ENCODE results near the gene NANOS3.
"Not testable (repeated sequence)": the region's sequence is repeated elsewhere in the genome, so short reads cannot be mapped to it uniquely, and the experiment has no call there.

NANOS3 gene

GRCh38 chr19:13920524-13920923 is 43.6 kb downstream of the NANOS3 start:
- Histone ChIP-seq H3K36me3 (ENCODE audit: insufficient read depth, low read depth, low read length) (peaks cover 66% of the 10 kb centered on the region), H3K9ac (ENCODE audit: low read depth, low read length) (no peak overlapping the region), H3K9me3 (ENCODE audit: insufficient read depth, low read depth, low read length) (peaks cover 5% of the 10 kb centered on the region)

GRCh38 chr19:13920940-13921747 is 44.2 kb downstream of the NANOS3 start:
- no peak overlapping the region for H3K4me3 ChIP-seq (ENCODE audit: low read length)
- no peaks in the 10 kb centered on the region for H3K4me1 ChIP-seq (ENCODE audit: insufficient read depth, low read length)
- H3K27me3 ChIP-seq (ENCODE audit: insufficient read depth, low read length): no peaks in the 10 kb centered on the region
- no peak overlapping the region for H3K9ac ChIP-seq (ENCODE audit: low read depth, low read length)
- peaks cover 5% of the 10 kb centered on the region for H3K9me3 ChIP-seq (ENCODE audit: insufficient read depth, low read depth, low read length)
- no peak overlapping the region for H3K27ac ChIP-seq (ENCODE audit: low read length)
- peaks cover 63% of the 10 kb centered on the region for H3K36me3 ChIP-seq (ENCODE audit: insufficient read depth, low read depth, low read length)

More at GRCh38 chr19:13920524-13920923, 43.6 kb downstream of the NANOS3 start:
- Histone ChIP-seq H3K4me1 (ENCODE audit: insufficient read depth, low read length) (no peaks in the 10 kb centered on the region), H3K4me3 (ENCODE audit: low read length) (no peak overlapping the region), H3K27me3 (ENCODE audit: insufficient read depth, low read length) (no peaks in the 10 kb centered on the region), H3K27ac (ENCODE audit: low read length) (no peak overlapping the region)

- not testable (repeated sequence) for H3K9ac ChIP-seq (ENCODE audit: low read depth, low read length); H3K9me3 ChIP-seq (ENCODE audit: insufficient read depth, low read depth, low read length); H3K27me3 ChIP-seq (ENCODE audit: insufficient read depth, low read length); H3K27ac ChIP-seq (ENCODE audit: low read length); H3K4me3 ChIP-seq (ENCODE audit: low read length); H3K4me1 ChIP-seq (ENCODE audit: insufficient read depth, low read length)
- peaks cover 63% of the 10 kb centered on the region for H3K36me3 ChIP-seq (ENCODE audit: insufficient read depth, low read depth, low read length)
Observed at GRCh38 chr19:13922118-13922517, 45.2 kb downstream of the NANOS3 start.

- H3K27me3 ChIP-seq (ENCODE audit: insufficient read depth, low read length): no peaks in the 10 kb centered on the region
- H3K36me3 ChIP-seq (ENCODE audit: insufficient read depth, low read depth, low read length): peaks cover 66% of the 10 kb centered on the region
- H3K4me3 ChIP-seq (ENCODE audit: low read length): no peak overlapping the region
- H3K4me1 ChIP-seq (ENCODE audit: insufficient read depth, low read length): no peaks in the 10 kb centered on the region
- H3K9me3 ChIP-seq (ENCODE audit: insufficient read depth, low read depth, low read length): peaks cover 5% of the 10 kb centered on the region
- no peak overlapping the region for H3K27ac ChIP-seq (ENCODE audit: low read length)
- no peak overlapping the region for H3K9ac ChIP-seq (ENCODE audit: low read depth, low read length)
Observed at GRCh38 chr19:13923194-13923987, 46.5 kb downstream of the NANOS3 start.

GRCh38 chr19:13926010-13926409 is 49.1 kb downstream of the NANOS3 start:
- Histone ChIP-seq H3K4me1 (ENCODE audit: insufficient read depth, low read length) (no peaks in the 10 kb centered on the region), H3K27me3 (ENCODE audit: insufficient read depth, low read length) (no peaks in the 10 kb centered on the region), H3K27ac (ENCODE audit: low read length) (no peak overlapping the region), H3K4me3 (ENCODE audit: low read length) (no peak overlapping the region), H3K36me3 (ENCODE audit: insufficient read depth, low read depth, low read length) (peaks cover 48% of the 10 kb centered on the region), H3K9ac (ENCODE audit: low read depth, low read length) (no peak overlapping the region), H3K9me3 (ENCODE audit: insufficient read depth, low read depth, low read length) (peaks cover under 1% of the 10 kb centered on the region; the same call in 1 of the 2 replicates)

GRCh38 chr19:13926715-13927114 is 49.8 kb downstream of the NANOS3 start:
- H3K9ac ChIP-seq (ENCODE audit: low read depth, low read length): no peak overlapping the region
- H3K9me3 ChIP-seq (ENCODE audit: insufficient read depth, low read depth, low read length): no peaks in the 10 kb centered on the region
- peaks cover 45% of the 10 kb centered on the region for H3K36me3 ChIP-seq (ENCODE audit: insufficient read depth, low read depth, low read length)
- H3K4me1 ChIP-seq (ENCODE audit: insufficient read depth, low read length): no peaks in the 10 kb centered on the region
- no peak overlapping the region for H3K27ac ChIP-seq (ENCODE audit: low read length)
- no peaks in the 10 kb centered on the region for H3K27me3 ChIP-seq (ENCODE audit: insufficient read depth, low read length)
- no peak overlapping the region for H3K4me3 ChIP-seq (ENCODE audit: low read length)

- Histone ChIP-seq H3K9me3 (ENCODE audit: insufficient read depth, low read depth, low read length) (no peaks in the 10 kb centered on the region), H3K9ac (ENCODE audit: low read depth, low read length) (no peak overlapping the region), H3K27me3 (ENCODE audit: insufficient read depth, low read length) (no peaks in the 10 kb centered on the region), H3K36me3 (ENCODE audit: insufficient read depth, low read depth, low read length) (peaks cover 32% of the 10 kb centered on the region), H3K27ac (ENCODE audit: low read length) (no peak overlapping the region), H3K4me1 (ENCODE audit: insufficient read depth, low read length) (no peaks in the 10 kb centered on the region), H3K4me3 (ENCODE audit: low read length) (no peak overlapping the region)
Observed at GRCh38 chr19:13929340-13929739, 52.4 kb downstream of the NANOS3 start.

- no peaks in the 10 kb centered on the region for H3K27me3 ChIP-seq (ENCODE audit: insufficient read depth, low read length)
- H3K9me3 ChIP-seq (ENCODE audit: insufficient read depth, low read depth, low read length): no peaks in the 10 kb centered on the region
Observed at GRCh38 chr19:13929956-13930355, 53.0 kb downstream of the NANOS3 start.

More at GRCh38 chr19:13929956-13930355, 53.0 kb downstream of the NANOS3 start:
- no peak overlapping the region for H3K4me3 ChIP-seq (ENCODE audit: low read length)
- H3K4me1 ChIP-seq (ENCODE audit: insufficient read depth, low read length): no peaks in the 10 kb centered on the region
- no peak overlapping the region for H3K27ac ChIP-seq (ENCODE audit: low read length)
- H3K9ac ChIP-seq (ENCODE audit: low read depth, low read length): no peak overlapping the region
- peaks cover 26% of the 10 kb centered on the region for H3K36me3 ChIP-seq (ENCODE audit: insufficient read depth, low read depth, low read length)
